ENCODE measurements around the gene CMKLR1. TPM values are rescaled to one million over a fixed set of nuclear protein-coding genes. Genes with fewer than 3 reads are reported as not detected.

The CMKLR1 gene
- total RNA-seq, 1 experiment from 2014 or later, result 0.66 TPM

DNA sequence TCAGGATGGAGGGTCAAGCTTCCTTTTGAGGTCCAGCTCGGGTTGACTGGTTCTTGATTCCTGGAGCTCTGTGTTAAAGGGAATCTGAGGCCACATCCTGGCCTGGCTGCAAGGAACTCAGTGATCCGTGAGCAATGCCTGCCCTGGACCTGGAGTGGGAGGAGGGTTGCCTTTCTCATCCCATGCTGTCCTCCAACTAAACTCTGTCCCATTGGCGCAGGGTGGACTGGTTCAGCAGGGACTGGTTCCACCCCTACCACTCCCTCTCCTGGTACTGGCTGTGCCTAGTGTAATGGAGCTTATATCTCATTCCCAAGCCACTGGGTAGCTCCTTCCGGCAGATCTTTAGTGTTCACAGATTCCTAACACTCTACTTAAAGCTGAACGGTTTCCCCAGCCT is 3.9 kb upstream of the CMKLR1 start:
- Mint-ChIP-seq H3K27me3 (ENCODE audit: low read depth) (no peaks in the 10 kb centered on the region), H3K4me1 (peaks cover 8 to 39% of the 10 kb centered on the region in 2 experiments), H3K4me3 (no peak overlapping the region), H3K27ac (no peak overlapping the region), H3K9me3 (peaks cover 2 to 3% of the 10 kb centered on the region in 2 experiments; a peak in 1 of 5 replicates), H3K36me3 (ENCODE audit: insufficient read depth in 1 of 3, low read depth in 3 of 3) (no peaks in the 10 kb centered on the region)
- H4K8ac ChIP-seq (replicated peaks; ENCODE audit: insufficient read length, low read depth, low read length), result no peak overlapping the region
- no peak overlapping the region for H3K4me2 ChIP-seq (ENCODE audit: insufficient read depth, insufficient read length, low read length)
- H3K23ac ChIP-seq (ENCODE audit: insufficient read length, low read depth, low read length), result no peak overlapping the region
- no peak for TF ChIP-seq CTCF (conservative IDR thresholded peaks at IDR 0.05)
- no peak overlapping the region for H2AFZ ChIP-seq (ENCODE audit: low read length)
- no peak overlapping the region for H4K91ac ChIP-seq (ENCODE audit: insufficient read length, low read depth, low read length)
- no peak overlapping the region for H3K4ac ChIP-seq (ENCODE audit: low read depth, low read length)
- H2BK120ac ChIP-seq (ENCODE audit: low read depth, low read length, poor library complexity, severe bottlenecking), result no peak overlapping the region
- H3K56ac ChIP-seq (ENCODE audit: insufficient read length, low read depth, low read length), result no peak overlapping the region
- no peak overlapping the region for H2BK5ac ChIP-seq (ENCODE audit: insufficient read length, low read length)
- H4K5ac ChIP-seq (ENCODE audit: insufficient read length, low read depth, low read length), result no peak overlapping the region
- H2BK15ac ChIP-seq (ENCODE audit: low read depth, low read length), result no peak overlapping the region
- no CpG with 5 or more reads among the region's 5 CpGs for WGBS (ENCODE audit: extremely low coverage, insufficient read length, low lambda C conversion rate)
- H3K27me3 ChIP-seq (ENCODE audit: insufficient read depth, low read length), result no peaks in the 10 kb centered on the region
- H3K18ac ChIP-seq (ENCODE audit: insufficient read length, low read depth, low read length), result no peak overlapping the region
- H2AK5ac ChIP-seq (ENCODE audit: insufficient read length, low read length), result no peak overlapping the region
- no peak overlapping the region for H3T11ph ChIP-seq (ENCODE audit: low read length)
- no peaks in the 10 kb centered on the region for H3K23me2 ChIP-seq (ENCODE audit: insufficient read length, low read depth, low read length, poor library complexity, severe bottlenecking)
- no peak overlapping the region for H3K14ac ChIP-seq (ENCODE audit: insufficient read depth, low read length)
- no peak for DNase-seq
- no peak overlapping the region for H3K9ac ChIP-seq (ENCODE audit: extremely low read depth, insufficient read length, low read length)
- no peak overlapping the region for H3K27ac ChIP-seq (ENCODE audit: insufficient read length, low read depth, low read length)
- H2BK12ac ChIP-seq (ENCODE audit: insufficient read length, low read depth, low read length), result no peak overlapping the region
- H3K4me1 ChIP-seq (ENCODE audit: insufficient read depth, low read length), result no peaks in the 10 kb centered on the region; the same call in 1 of the 2 replicates
- H4K20me1 ChIP-seq (ENCODE audit: control insufficient read depth, insufficient read depth, insufficient read length), result no peaks in the 10 kb centered on the region
- H3K79me1 ChIP-seq (ENCODE audit: insufficient read depth, low read depth, low read length, poor library complexity, severe bottlenecking), result no peaks in the 10 kb centered on the region
- no peak overlapping the region for H2BK20ac ChIP-seq (ENCODE audit: low read depth, low read length, poor library complexity, severe bottlenecking)
- no peaks in the 10 kb centered on the region for H3K79me2 ChIP-seq (ENCODE audit: insufficient read depth, low read length)
- no peaks in the 10 kb centered on the region for H3K9me3 ChIP-seq (ENCODE audit: control insufficient read depth, low read depth, low read length)

Measured in H9 (cell line).